22Rv1 (cell line): Measurements from ENCODE around the gene RRAS2.

Source experiments
- ZFX ChIP-seq: fragments of 450-650 bp; IDR thresholded peaks from 2 replicates; pipeline ENCODE4 v1.6.1; 2017; ENCODE audit warnings: antibody characterized with exemption, borderline replicate concordance
- TF ChIP-seq, protein P1 (sequence below): fragments of 450-650 bp; IDR thresholded peaks from 2 replicates; pipeline ENCODE4 v1.5.1; 2017; ENCODE audit warnings: mild to moderate bottlenecking

DNA sequence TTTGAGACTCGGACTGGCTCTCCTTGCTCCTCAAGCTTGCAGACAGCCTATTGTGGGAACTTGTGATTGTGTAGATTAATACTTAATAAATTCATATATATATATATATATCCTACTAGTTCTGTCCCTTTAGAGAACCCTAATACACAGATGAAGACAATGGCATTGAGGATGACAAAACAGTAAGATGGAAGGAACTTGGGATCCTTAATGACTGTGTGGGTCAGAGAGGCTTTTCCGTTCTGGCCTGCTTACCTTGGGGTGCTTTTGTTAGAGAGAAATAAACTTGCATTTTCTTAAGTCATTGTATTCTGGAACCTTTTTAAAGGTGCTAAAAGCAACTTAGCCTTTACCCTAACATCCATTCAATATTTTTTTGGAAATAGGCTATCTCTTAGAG, 49.6 kb upstream of the RRAS2 start:
- TF ChIP-seq, protein P1, sequence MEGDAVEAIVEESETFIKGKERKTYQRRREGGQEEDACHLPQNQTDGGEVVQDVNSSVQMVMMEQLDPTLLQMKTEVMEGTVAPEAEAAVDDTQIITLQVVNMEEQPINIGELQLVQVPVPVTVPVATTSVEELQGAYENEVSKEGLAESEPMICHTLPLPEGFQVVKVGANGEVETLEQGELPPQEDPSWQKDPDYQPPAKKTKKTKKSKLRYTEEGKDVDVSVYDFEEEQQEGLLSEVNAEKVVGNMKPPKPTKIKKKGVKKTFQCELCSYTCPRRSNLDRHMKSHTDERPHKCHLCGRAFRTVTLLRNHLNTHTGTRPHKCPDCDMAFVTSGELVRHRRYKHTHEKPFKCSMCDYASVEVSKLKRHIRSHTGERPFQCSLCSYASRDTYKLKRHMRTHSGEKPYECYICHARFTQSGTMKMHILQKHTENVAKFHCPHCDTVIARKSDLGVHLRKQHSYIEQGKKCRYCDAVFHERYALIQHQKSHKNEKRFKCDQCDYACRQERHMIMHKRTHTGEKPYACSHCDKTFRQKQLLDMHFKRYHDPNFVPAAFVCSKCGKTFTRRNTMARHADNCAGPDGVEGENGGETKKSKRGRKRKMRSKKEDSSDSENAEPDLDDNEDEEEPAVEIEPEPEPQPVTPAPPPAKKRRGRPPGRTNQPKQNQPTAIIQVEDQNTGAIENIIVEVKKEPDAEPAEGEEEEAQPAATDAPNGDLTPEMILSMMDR = no peak
- no peak for TF ChIP-seq ZFX
